ENCODE measurements around the gene BRAT1. TPM values are rescaled to one million over a fixed set of nuclear protein-coding genes. Genes with fewer than 3 reads are reported as not detected.

BRAT1 gene
- total RNA-seq, 1 donor from 2014 or later, result 53.0 TPM

DNA sequence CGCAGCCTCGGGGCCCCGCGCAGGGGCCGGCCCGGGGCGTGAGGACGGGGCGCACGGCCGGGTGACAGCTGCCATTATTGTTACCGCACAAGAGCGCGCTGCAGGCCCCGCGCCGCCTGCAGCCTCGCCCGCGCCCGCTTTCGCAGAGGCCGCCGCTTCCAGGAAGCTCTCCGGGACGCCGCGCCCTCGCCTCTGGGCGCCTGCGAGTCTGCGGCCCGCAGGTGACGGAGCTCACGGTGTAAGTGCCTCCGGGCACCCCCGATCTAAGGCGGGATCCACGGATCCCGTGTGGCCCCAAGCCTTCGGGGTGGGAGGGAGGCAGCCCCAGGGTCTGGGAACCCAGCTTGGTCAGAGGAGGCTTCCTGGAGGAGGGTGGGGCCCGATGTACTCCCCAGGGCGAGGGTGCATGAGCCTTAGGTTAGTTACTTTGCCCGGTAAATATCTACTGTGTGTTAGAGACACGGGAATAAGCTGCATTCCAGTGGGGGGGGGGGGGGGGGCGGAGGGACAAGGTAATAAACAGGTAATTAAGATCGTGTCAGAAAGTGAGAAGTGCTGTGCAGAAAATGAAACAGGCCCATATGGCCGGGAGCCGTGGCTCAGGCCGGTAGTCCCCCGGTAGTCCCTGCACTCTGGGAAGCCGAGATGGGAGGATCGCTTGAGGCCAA is 4.1 kb upstream of the BRAT1 start:
- peak overlapping the region; percentile 99 for H3K4me3 ChIP-seq (ENCODE audit: low read depth, low read length)
- TF ChIP-seq, protein P1, sequence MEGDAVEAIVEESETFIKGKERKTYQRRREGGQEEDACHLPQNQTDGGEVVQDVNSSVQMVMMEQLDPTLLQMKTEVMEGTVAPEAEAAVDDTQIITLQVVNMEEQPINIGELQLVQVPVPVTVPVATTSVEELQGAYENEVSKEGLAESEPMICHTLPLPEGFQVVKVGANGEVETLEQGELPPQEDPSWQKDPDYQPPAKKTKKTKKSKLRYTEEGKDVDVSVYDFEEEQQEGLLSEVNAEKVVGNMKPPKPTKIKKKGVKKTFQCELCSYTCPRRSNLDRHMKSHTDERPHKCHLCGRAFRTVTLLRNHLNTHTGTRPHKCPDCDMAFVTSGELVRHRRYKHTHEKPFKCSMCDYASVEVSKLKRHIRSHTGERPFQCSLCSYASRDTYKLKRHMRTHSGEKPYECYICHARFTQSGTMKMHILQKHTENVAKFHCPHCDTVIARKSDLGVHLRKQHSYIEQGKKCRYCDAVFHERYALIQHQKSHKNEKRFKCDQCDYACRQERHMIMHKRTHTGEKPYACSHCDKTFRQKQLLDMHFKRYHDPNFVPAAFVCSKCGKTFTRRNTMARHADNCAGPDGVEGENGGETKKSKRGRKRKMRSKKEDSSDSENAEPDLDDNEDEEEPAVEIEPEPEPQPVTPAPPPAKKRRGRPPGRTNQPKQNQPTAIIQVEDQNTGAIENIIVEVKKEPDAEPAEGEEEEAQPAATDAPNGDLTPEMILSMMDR (conservative IDR thresholded peaks at IDR 0.05; ENCODE audit: low read depth, low read length), result no peak
- no peak for DNase-seq (ENCODE audit: low read depth)

DNA sequence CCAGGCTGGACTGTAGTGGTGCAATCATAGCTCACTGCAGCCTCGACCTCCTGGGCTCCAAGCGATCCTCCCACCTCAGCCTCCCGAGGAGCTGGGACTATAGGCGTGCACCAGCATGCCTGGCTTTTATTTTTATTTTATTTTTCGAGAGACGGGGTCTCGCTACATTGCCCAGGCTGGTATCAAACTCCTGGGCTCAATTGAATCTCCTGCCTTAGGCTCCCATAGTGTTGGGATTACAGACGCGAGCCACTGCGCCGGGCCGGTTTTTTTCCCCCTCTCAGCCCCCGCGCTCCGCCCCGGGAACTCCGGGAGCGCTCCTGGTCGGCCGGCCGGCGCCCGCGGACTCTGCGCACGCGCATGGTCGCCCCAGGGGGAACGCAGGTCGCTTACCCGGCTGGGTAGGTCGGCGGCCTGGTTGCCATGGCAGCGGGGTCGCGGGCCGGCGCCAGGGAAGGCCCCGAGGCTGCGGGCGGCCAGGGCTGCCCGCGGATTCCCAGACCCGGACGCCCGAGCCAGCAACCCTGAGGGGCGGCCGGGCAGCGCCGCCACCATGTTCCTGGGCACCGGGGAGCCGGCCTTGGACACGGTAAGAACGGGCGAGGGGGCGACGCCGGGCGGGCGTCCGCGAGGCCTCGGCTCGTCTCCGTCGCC is 3.4 kb upstream of the BRAT1 start, which contains the start of gene IQCE:
Gene IQCE (plus strand): TSS at position 351 of the 654 bp plus-strand sequence. CDS start 203 bp downstream, at position 554.
- peak within 1 kb of the TSS; percentile 99 for H3K4me3 ChIP-seq (ENCODE audit: low read depth, low read length)
- TF ChIP-seq, protein P1 (conservative IDR thresholded peaks at IDR 0.05; ENCODE audit: low read depth, low read length), result no peak
- no peak for DNase-seq (ENCODE audit: low read depth)

DNA sequence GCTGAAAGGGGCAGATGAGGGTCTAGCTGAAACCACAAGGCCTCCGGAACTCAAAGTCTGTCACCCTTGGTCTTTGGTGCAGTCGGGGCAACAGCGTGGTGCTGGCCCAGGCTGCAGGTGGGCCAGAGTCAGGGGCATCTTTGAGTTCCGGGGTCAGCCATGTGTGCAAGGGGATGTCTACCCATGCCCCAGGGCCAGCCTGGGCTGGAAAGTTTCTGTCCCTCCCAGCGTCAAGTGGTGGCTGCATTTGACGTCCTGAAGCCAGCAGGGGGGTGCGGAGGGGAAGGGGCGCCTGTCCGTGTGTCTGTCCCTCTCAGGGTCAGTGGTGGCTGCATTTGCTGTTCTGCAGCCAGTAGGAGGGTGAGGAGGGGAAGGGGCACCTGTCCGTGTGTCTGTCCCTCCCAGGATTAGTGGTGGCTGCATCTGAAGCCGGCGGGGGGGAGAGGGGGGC is 638 bp downstream of the BRAT1 start:
- H3K4me3 ChIP-seq (ENCODE audit: low read depth, low read length), result peak overlapping the region; percentile 84
- no peak for DNase-seq (ENCODE audit: low read depth)
- TF ChIP-seq, protein P1 (conservative IDR thresholded peaks at IDR 0.05; ENCODE audit: low read depth, low read length), result no peak

DNA sequence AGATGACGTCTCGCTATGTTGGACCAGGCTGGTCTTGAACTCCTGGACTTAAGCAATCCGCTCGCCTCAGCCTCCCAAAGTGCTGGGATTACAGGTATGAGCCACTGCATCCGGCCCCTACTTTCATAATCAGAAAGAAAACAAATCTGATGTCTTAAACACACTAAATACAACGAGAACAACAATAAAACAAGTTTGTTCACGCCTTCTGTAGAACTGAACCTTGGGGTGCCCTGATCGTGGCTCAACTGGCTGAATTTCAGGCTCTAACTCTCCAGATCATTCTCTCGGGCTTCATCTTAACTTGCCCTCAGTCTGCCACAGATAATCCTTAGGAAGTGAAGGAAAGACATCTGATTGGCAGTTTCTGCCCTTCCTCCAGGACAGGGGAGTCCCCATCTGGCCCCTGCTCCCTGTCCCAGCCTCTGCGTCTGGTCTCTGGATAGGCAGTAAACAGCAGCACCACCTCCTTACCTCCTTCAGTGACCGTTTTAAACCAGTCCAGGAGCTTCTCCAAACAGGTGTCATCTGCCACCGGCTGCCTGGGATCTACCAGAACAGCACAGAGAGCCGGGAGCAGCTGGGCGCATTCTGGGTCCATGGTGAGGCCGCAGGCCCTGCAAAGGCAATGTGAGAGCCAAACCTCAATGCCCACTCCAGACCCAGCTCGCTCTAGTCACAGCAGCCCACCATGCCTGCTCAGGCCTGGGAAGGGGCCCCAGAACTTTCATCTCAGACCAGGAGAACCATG is 1.3 kb downstream of the BRAT1 start:
- peak overlapping the region; percentile 84 for H3K4me3 ChIP-seq (ENCODE audit: low read depth, low read length)
- TF ChIP-seq, protein P1 (conservative IDR thresholded peaks at IDR 0.05; ENCODE audit: low read depth, low read length), result no peak
- no peak for DNase-seq (ENCODE audit: low read depth)

DNA sequence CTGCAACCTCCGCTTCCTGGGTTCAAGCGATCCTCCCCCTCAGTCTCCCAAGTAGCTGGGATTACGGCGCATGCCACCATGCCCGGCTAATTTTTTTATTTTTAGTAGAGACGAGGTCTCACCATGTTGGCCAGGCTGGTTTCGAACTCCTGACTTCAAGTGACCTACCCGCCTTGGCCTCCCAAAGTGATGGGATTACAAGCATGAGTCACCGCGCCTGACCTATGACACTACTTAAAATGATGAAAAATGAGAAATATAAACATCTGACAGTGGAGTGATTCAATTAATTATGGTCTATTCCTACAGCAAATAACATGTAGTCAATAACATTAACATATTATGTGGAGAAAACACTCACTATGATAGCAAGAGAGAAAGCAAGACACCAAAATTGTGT is 2.2 kb downstream of the BRAT1 start:
- TF ChIP-seq, protein P1 (conservative IDR thresholded peaks at IDR 0.05; ENCODE audit: low read depth, low read length), result no peak
- no peak for DNase-seq (ENCODE audit: low read depth)
- H3K4me3 ChIP-seq (ENCODE audit: low read depth, low read length), result no peak overlapping the region

DNA sequence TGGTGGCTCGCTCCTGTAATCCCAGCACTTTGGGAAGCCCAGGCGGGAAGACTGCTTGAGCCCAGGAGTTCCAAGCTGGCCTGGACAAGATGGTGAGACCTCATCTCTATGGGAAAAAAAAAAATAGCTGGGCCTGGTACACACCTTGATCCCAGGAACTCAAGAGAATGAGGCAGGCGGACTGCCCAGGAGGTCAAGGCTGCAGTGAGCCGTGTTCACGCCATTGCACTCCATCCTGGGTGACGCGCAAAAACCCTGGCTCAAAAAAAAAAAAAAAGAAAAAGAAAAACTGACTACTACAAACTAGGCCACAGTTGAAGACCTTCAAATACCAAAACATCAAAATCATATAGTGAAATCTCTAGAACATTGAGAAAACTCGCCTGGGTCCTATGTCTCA is 3.9 kb downstream of the BRAT1 start:
- TF ChIP-seq, protein P1 (conservative IDR thresholded peaks at IDR 0.05; ENCODE audit: low read depth, low read length), result no peak
- H3K4me3 ChIP-seq (ENCODE audit: low read depth, low read length), result no peak overlapping the region
- DNase-seq (ENCODE audit: low read depth), result no peak
